Measurements from ENCODE around the gene GRIN2A. TPM values are rescaled to one million over a fixed set of nuclear protein-coding genes. Genes with fewer than 3 reads are reported as not detected.

Gene GRIN2A
- total RNA-seq, 2 donors from 2014 or later: 0.26 to 21.4 TPM

DNA sequence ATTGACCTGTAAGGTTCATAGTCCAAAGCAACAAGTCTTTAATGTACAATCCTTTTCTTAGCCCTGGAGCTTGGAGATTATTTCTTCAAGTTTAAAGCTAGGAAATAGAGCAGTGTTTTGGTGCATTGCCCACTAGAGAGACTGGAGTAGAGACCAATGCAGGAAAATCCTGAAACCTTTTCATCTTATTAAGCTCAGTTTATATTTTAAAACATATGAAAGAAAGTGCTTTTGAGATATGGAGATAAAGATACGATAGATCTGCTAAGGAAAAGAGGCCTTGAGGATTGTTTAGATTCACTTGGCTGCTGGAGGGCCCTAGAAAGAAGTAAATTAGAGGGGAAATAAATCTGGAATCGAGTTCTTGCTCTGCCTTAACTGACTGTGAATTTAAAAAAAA lies 212.0 kb downstream of the GRIN2A start:
- Histone ChIP-seq H3K4me3 (no peak overlapping the region), H3K4me1 (no peaks in the 10 kb centered on the region), H3K27me3 (no peaks in the 10 kb centered on the region), H3K27ac (no peak overlapping the region), H3K9me3 (no peaks in the 10 kb centered on the region), H3K36me3 (replicated peaks in 1 of 2; ENCODE audit: insufficient read depth in 1 of 2, low read depth in 2 of 2) (no peaks in the 10 kb centered on the region)
- DNase-seq: no peak
- ATAC-seq: no peak
- intact Hi-C loops (cut with DNase I): no loop called here
- TF ChIP-seq, protein P1, sequence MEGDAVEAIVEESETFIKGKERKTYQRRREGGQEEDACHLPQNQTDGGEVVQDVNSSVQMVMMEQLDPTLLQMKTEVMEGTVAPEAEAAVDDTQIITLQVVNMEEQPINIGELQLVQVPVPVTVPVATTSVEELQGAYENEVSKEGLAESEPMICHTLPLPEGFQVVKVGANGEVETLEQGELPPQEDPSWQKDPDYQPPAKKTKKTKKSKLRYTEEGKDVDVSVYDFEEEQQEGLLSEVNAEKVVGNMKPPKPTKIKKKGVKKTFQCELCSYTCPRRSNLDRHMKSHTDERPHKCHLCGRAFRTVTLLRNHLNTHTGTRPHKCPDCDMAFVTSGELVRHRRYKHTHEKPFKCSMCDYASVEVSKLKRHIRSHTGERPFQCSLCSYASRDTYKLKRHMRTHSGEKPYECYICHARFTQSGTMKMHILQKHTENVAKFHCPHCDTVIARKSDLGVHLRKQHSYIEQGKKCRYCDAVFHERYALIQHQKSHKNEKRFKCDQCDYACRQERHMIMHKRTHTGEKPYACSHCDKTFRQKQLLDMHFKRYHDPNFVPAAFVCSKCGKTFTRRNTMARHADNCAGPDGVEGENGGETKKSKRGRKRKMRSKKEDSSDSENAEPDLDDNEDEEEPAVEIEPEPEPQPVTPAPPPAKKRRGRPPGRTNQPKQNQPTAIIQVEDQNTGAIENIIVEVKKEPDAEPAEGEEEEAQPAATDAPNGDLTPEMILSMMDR (IDR thresholded peaks at IDR 0.05): no peak
- TF ChIP-seq POLR2A (IDR thresholded peaks at IDR 0.05): no peak
- WGBS, 2 donors: 37 to 55% methylated on average over 2 of the region's 2 CpGs

DNA sequence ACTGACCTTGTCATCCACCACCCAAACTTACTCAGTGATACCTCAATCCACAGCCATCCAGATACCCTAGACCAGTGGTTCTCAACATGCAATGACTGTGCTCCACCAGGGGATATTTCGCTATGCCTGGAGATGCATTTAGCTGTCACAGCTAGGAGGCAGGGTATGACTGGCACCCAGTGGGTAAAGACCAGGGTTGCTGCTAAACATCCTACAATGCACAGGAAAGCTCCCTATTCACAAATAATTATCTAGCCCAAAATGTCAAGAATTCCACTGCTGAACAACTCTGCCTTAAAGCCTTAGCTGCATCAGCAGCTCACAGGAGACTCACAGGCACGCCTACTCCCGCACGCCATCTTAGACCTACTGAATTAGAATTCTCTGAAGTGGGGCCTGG lies 212.6 kb downstream of the GRIN2A start:
- intact Hi-C loops (cut with DNase I): no loop called here
- TF ChIP-seq, protein P1 (IDR thresholded peaks at IDR 0.05): no peak
- Histone ChIP-seq H3K36me3 (replicated peaks in 1 of 2; ENCODE audit: insufficient read depth in 1 of 2, low read depth in 2 of 2) (no peaks in the 10 kb centered on the region), H3K4me3 (no peak overlapping the region), H3K9me3 (no peaks in the 10 kb centered on the region), H3K27ac (no peak overlapping the region), H3K27me3 (no peaks in the 10 kb centered on the region), H3K4me1 (no peaks in the 10 kb centered on the region)
- ATAC-seq (no peak), DNase-seq (no peak)
- WGBS, 2 donors: 85 to 89% methylated on average over 4 of the region's 4 CpGs

DNA sequence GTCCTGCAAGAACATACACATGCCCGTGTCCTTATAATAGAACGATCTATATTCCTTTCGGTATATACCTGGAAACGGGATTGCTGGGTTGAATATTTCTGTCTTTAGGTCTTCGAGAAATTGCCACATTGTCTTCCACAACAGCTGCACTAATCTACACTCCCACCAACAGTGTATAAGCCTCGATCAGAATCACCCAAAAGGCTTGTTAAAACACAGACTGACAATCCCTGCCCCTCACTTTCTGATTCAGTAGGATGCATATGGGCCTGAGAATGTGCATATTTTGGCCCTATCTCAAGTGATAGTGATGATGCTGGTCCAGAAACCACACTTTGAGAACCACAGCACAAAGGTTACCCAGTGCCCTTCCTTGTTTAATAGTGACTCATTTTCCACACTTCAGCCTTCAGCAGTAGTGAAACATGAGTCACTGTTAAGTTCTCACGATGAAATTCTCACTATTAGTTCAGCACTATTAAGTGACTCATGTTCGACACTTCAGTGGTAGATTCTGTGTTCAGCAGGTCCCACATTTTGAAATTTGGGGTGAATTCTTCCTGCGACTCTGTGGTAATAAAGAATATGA lies 215.6 kb downstream of the GRIN2A start:
- Histone ChIP-seq H3K4me1 (no peaks in the 10 kb centered on the region), H3K27me3 (no peaks in the 10 kb centered on the region), H3K36me3 (replicated peaks in 1 of 2; ENCODE audit: insufficient read depth in 1 of 2, low read depth in 2 of 2) (no peaks in the 10 kb centered on the region), H3K9me3 (no peaks in the 10 kb centered on the region), H3K4me3 (no peak overlapping the region), H3K27ac (no peak overlapping the region)
- TF ChIP-seq, protein P1 (IDR thresholded peaks at IDR 0.05): no peak
- TF ChIP-seq POLR2A (IDR thresholded peaks at IDR 0.05): no peak
- ATAC-seq (no peak), DNase-seq (no peak)
- intact Hi-C loops (cut with DNase I): no loop called here
- WGBS, 2 donors: 70 to 71% methylated on average over 9 of the region's 9 CpGs

DNA sequence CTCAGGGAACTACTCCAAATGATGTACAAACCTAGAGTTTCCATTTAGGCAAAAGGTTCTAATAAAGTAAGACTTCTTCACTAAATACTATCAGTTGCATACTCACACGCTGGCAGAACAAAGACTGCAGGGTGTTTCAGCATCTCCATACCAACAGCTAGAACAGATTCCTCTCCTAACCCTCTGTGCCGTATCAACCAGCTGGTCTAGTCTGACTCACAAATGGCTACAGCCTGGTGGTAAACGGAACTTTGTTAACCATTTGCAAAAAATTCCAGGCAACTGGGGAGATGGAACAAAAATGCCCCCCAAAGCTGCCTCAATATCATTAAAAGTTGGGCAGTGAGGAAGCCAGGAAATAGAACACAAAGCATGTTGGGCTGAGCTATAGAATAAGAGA lies 217.1 kb downstream of the GRIN2A start:
- ATAC-seq (no peak), DNase-seq (no peak)
- H3K27ac ChIP-seq: no peak overlapping the region
- intact Hi-C loops (cut with DNase I): no loop called here
- no peak overlapping the region for H3K4me3 ChIP-seq
- H3K9me3 ChIP-seq: no peaks in the 10 kb centered on the region
- TF ChIP-seq, protein P1 (IDR thresholded peaks at IDR 0.05): no peak
- TF ChIP-seq POLR2A (IDR thresholded peaks at IDR 0.05): no peak
- no peaks in the 10 kb centered on the region for H3K4me1 ChIP-seq
- no peaks in the 10 kb centered on the region for H3K27me3 ChIP-seq
- 30 to 34% methylated on average over 3 of the region's 3 CpGs for WGBS, 2 donors
- no peaks in the 10 kb centered on the region for H3K36me3 ChIP-seq (replicated peaks in 1 of 2; ENCODE audit: insufficient read depth in 1 of 2, low read depth in 2 of 2)

DNA sequence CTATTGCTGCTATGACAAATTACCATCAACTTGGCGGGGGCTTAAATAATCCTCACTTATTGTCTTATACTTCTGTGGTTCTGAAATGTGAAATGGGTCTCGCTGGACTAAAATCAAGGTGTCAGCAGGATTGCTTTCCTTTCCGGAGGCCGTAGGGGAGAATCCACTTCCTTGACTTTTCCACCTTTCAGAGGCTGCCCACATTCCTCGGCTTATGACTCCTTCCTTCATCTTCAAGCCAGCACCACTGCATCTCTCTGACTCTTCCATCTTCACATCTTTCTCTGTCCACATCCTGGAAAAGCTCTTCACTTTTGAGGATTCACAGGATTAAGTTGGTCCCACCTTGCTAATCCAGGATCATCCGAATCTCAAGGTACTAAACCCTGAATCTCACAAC lies 217.8 kb downstream of the GRIN2A start:
- TF ChIP-seq POLR2A (IDR thresholded peaks at IDR 0.05): no peak
- TF ChIP-seq, protein P1 (IDR thresholded peaks at IDR 0.05): no peak
- H3K4me3 ChIP-seq: no peak overlapping the region
- no peak for ATAC-seq
- intact Hi-C loops (cut with DNase I): no loop called here
- DNase-seq: no peak
- H3K4me1 ChIP-seq: no peaks in the 10 kb centered on the region
- no peaks in the 10 kb centered on the region for H3K27me3 ChIP-seq
- no peaks in the 10 kb centered on the region for H3K9me3 ChIP-seq
- H3K36me3 ChIP-seq (replicated peaks in 1 of 2; ENCODE audit: insufficient read depth in 1 of 2, low read depth in 2 of 2): no peaks in the 10 kb centered on the region
- no peak overlapping the region for H3K27ac ChIP-seq
- 71 to 74% methylated on average over 6 of the region's 6 CpGs for WGBS, 2 donors

Measured in body of pancreas (tissue), 4 donors.